Activated CD8-positive, alpha-beta memory T cell treated with anti-CD3 and anti-CD28 coated beads for 24 hours (primary cell): Measurements from ENCODE around the gene TK2.
"Not testable (repeated sequence)": the region's sequence is repeated elsewhere in the genome, so short reads cannot be mapped to it uniquely, and the experiment has no call there.

Experiments used
- DNase-seq: peaks from one replicate; pipeline ENCODE4 v3.0.0-alpha.2; 2020

The TK2 gene

GRCh38 chr16:66517586-66518263, 32.2 kb downstream of the TK2 start:
- no peak for DNase-seq

GRCh38 chr16:66516808-66517585, 32.9 kb downstream of the TK2 start:
- peak; percentile 87 for DNase-seq

- no peak for DNase-seq
Observed at GRCh38 chr16:66516509-66516807, 33.5 kb downstream of the TK2 start.

- DNase-seq, result no peak
Observed at GRCh38 chr16:66515596-66516508, 34.1 kb downstream of the TK2 start.

GRCh38 chr16:66514980-66515595, 34.8 kb downstream of the TK2 start:
- DNase-seq, result not testable (repeated sequence)

GRCh38 chr16:66514391-66514790, 35.5 kb downstream of the TK2 start:
- DNase-seq, result not testable (repeated sequence)

- no peak for DNase-seq
Observed at GRCh38 chr16:66513111-66513723, 36.7 kb downstream of the TK2 start.

- no peak for DNase-seq
Observed at GRCh38 chr16:66512272-66513110, 37.4 kb downstream of the TK2 start.

GRCh38 chr16:66511602-66512271, 38.2 kb downstream of the TK2 start:
- DNase-seq, result no peak

GRCh38 chr16:66510711-66511601, 39.0 kb downstream of the TK2 start:
- DNase-seq, result no peak

- no peak for DNase-seq
Observed at GRCh38 chr16:66510298-66510697, 39.6 kb downstream of the TK2 start.

GRCh38 chr16:66509576-66509975, 40.3 kb downstream of the TK2 start:
- peak; percentile 47 for DNase-seq

- peak; percentile 24 for DNase-seq
Observed at GRCh38 chr16:66508914-66509496, 40.9 kb downstream of the TK2 start.

- DNase-seq, result peak; percentile 41
Observed at GRCh38 chr16:66508248-66508913, 41.5 kb downstream of the TK2 start.

- peak; percentile 38 for DNase-seq
Observed at GRCh38 chr16:66507731-66508239, 42.1 kb downstream of the TK2 start.

GRCh38 chr16:66503612-66504011, 46.3 kb downstream of the TK2 start:
- DNase-seq, result no peak

- no peak for DNase-seq
Observed at GRCh38 chr16:66503030-66503429, 46.9 kb downstream of the TK2 start.

GRCh38 chr16:66502020-66502913, 47.7 kb downstream of the TK2 start:
- DNase-seq, result peak; percentile 15
